Measurements from ENCODE around the gene PLEKHG1. TPM values are rescaled to one million over a fixed set of nuclear protein-coding genes. Genes with fewer than 3 reads are reported as not detected.

Gene PLEKHG1
- polyA plus RNA-seq, 1 donor from 2014 or later: 2.6 TPM

- Histone ChIP-seq H3K9ac (ENCODE audit: low read length) (no peak overlapping the region), H3F3A (ENCODE audit: insufficient read depth, low read length, poor library complexity, severe bottlenecking) (no peaks in the 10 kb centered on the region), H3K9me2 (ENCODE audit: insufficient read depth, low read length) (no peaks in the 10 kb centered on the region), H3K9me3 (ENCODE audit: low read length) (peaks cover 2% of the 10 kb centered on the region), H3K79me2 (replicated peaks; ENCODE audit: insufficient read depth, low read length) (no peaks in the 10 kb centered on the region), H3K4me2 (ENCODE audit: low read length) (no peak overlapping the region), H4K20me1 (ENCODE audit: insufficient read depth) (no peaks in the 10 kb centered on the region), H3K27ac (ENCODE audit: low read length) (no peak overlapping the region), H3K4me3 (ENCODE audit: low read length) (no peak overlapping the region), H2AFZ (ENCODE audit: low read depth, low read length) (no peak overlapping the region), H3K36me3 (ENCODE audit: insufficient read depth, low read length) (no peaks in the 10 kb centered on the region), H3K27me3 (ENCODE audit: insufficient read depth, low read depth, low read length) (no peaks in the 10 kb centered on the region)
- TF ChIP-seq POLR2AphosphoS5 (IDR thresholded peaks at IDR 0.05) (no peak), EZH2 (IDR thresholded peaks at IDR 0.05; ENCODE audit: borderline replicate concordance, insufficient read depth, low read length, poor library complexity, severe bottlenecking) (no peak), MXI1 (conservative IDR thresholded peaks at IDR 0.05; ENCODE audit: poor library complexity, severe bottlenecking) (no peak), SMC3 (conservative IDR thresholded peaks at IDR 0.05; ENCODE audit: poor library complexity) (no peak), TAF1 (IDR thresholded peaks at IDR 0.05; ENCODE audit: low read depth) (no peak), CTCF (IDR thresholded peaks at IDR 0.05; ENCODE audit: poor library complexity, severe bottlenecking) (no peak), RAD21 (conservative IDR thresholded peaks at IDR 0.05) (no peak)
Observed at GRCh38 chr6:150627154-150627553, 27.5 kb downstream of the PLEKHG1 start.

DNA sequence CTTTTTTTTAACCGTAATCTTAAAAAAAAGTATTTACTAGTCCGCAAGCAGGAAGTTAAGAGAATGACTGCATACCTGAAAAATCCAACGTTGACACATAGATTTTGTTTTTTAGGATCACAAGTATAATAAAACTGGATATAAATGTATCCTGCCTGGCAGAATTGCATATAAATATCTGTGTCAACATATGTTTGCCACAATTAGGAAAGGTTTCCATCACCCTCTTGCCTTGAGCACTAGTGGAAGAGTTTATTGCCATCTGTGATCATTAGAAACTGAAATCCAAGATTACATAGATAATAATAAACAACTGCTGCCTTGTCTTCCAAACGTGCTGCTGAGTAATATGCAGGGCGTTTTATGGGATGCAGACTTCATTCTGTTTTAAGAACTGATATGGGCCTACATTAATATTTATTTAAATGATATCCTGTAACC, 27.9 kb downstream of the PLEKHG1 start:
- TF ChIP-seq EZH2 (IDR thresholded peaks at IDR 0.05; ENCODE audit: borderline replicate concordance, insufficient read depth, low read length, poor library complexity, severe bottlenecking) (no peak), EP300 (conservative IDR thresholded peaks at IDR 0.05; ENCODE audit: poor library complexity, severe bottlenecking) (no peak), MXI1 (conservative IDR thresholded peaks at IDR 0.05; ENCODE audit: poor library complexity, severe bottlenecking) (no peak)
- TF ChIP-seq, protein P1, sequence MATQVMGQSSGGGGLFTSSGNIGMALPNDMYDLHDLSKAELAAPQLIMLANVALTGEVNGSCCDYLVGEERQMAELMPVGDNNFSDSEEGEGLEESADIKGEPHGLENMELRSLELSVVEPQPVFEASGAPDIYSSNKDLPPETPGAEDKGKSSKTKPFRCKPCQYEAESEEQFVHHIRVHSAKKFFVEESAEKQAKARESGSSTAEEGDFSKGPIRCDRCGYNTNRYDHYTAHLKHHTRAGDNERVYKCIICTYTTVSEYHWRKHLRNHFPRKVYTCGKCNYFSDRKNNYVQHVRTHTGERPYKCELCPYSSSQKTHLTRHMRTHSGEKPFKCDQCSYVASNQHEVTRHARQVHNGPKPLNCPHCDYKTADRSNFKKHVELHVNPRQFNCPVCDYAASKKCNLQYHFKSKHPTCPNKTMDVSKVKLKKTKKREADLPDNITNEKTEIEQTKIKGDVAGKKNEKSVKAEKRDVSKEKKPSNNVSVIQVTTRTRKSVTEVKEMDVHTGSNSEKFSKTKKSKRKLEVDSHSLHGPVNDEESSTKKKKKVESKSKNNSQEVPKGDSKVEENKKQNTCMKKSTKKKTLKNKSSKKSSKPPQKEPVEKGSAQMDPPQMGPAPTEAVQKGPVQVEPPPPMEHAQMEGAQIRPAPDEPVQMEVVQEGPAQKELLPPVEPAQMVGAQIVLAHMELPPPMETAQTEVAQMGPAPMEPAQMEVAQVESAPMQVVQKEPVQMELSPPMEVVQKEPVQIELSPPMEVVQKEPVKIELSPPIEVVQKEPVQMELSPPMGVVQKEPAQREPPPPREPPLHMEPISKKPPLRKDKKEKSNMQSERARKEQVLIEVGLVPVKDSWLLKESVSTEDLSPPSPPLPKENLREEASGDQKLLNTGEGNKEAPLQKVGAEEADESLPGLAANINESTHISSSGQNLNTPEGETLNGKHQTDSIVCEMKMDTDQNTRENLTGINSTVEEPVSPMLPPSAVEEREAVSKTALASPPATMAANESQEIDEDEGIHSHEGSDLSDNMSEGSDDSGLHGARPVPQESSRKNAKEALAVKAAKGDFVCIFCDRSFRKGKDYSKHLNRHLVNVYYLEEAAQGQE (IDR thresholded peaks at IDR 0.05; ENCODE audit: borderline replicate concordance): no peak
- Histone ChIP-seq H3K9me2 (ENCODE audit: insufficient read depth, low read length) (no peaks in the 10 kb centered on the region), H3K4me3 (ENCODE audit: low read length) (no peak overlapping the region), H4K20me1 (ENCODE audit: insufficient read depth) (no peaks in the 10 kb centered on the region), H3K79me2 (replicated peaks; ENCODE audit: insufficient read depth, low read length) (no peaks in the 10 kb centered on the region), H3F3A (ENCODE audit: insufficient read depth, low read length, poor library complexity, severe bottlenecking) (no peaks in the 10 kb centered on the region), H3K9me3 (ENCODE audit: low read length) (peaks cover 2% of the 10 kb centered on the region), H3K27me3 (ENCODE audit: insufficient read depth, low read depth, low read length) (no peaks in the 10 kb centered on the region), H2AFZ (ENCODE audit: low read depth, low read length) (no peak overlapping the region), H3K9ac (ENCODE audit: low read length) (no peak overlapping the region), H3K27ac (ENCODE audit: low read length) (no peak overlapping the region), H3K4me2 (ENCODE audit: low read length) (no peak overlapping the region), H3K36me3 (ENCODE audit: insufficient read depth, low read length) (no peaks in the 10 kb centered on the region)

All from neural cell (in vitro differentiated cells).